H1 (cell line): ENCODE measurements around the gene PITPNC1. TPM values are rescaled to one million over a fixed set of nuclear protein-coding genes. Genes with fewer than 3 reads are reported as not detected.

Experiments used
- CTCF ChIA-PET: fragments of 300-600 bp; sonication (Branson Sonifier 250); formaldehyde crosslinking; loops from one replicate; lab custom pipeline; 2021; ENCODE audit not compliant: partially characterized antibody; lab: Charles Lee
- POLR2A ChIA-PET: fragments of 300-600 bp; sonication (Branson Sonifier 250); formaldehyde crosslinking; loops from one replicate; lab custom pipeline; 2021; ENCODE audit warnings: inconsistent platforms; ENCODE audit not compliant: partially characterized antibody; lab: Charles Lee
- DNase-seq, 2 experiments: peaks; one replicate each; pipeline versions ENCODE4 v3.0.0 to v3.0.0-alpha.2; 2010 to 2022; ENCODE audit warnings: low spot score in 2 of 2, low read depth in 1 of 2, mixed read lengths in 1 of 2
- FAIRE-seq: peaks from 2 replicates; lab custom pipeline; 2011; peaks lifted over from hg19 to GRCh38; lab: Jason Lieb, UNC
- H2AFZ ChIP-seq: 2 replicates; pipeline ENCODE4 v1.8.1; 2012; ENCODE audit warnings: low read length, inconsistent platforms
- H2AK5ac ChIP-seq: 2 replicates; pipeline ENCODE4 v1.6.1; 2013; ENCODE audit warnings: low read depth, low read length
- H2BK120ac ChIP-seq: replicated peaks from 2 replicates; pipeline ENCODE3; 2013; ENCODE audit warnings: low read depth, low read length, inconsistent platforms
- H2BK12ac ChIP-seq: 2 replicates; pipeline ENCODE4 v1.6.1; 2013; ENCODE audit warnings: low read depth, low read length
- H2BK15ac ChIP-seq: 2 replicates; pipeline ENCODE4 v1.6.1; 2013; ENCODE audit warnings: low read length
- H2BK20ac ChIP-seq: 2 replicates; pipeline ENCODE4 v1.6.1; 2013; ENCODE audit warnings: low read length
- H2BK5ac ChIP-seq: 2 replicates; pipeline ENCODE4 v1.6.1; 2013; ENCODE audit warnings: low read depth, low read length
- H3K14ac ChIP-seq: 2 replicates; pipeline ENCODE4 v1.6.1; 2013; ENCODE audit warnings: inconsistent platforms; ENCODE audit not compliant: insufficient read length
- H3K18ac ChIP-seq: 2 replicates; pipeline ENCODE4 v1.6.1; 2013; ENCODE audit warnings: low read length; ENCODE audit errors: extremely low read depth
- H3K23ac ChIP-seq: 2 replicates; pipeline ENCODE4 v1.6.1; 2013; ENCODE audit warnings: inconsistent platforms; ENCODE audit not compliant: insufficient read length
- H3K23me2 ChIP-seq: 2 replicates; pipeline ENCODE4 v1.6.1; 2013; ENCODE audit warnings: low read depth, low read length
- H3K27ac ChIP-seq: 2 replicates; pipeline ENCODE4 v1.6.1; 2011; ENCODE audit warnings: low read depth, low read length, inconsistent platforms
- H3K27me3 ChIP-seq, 4 experiments: replicated peaks in 1 of 4; 1 replicate in 1 of 4; 2 replicates in 3 of 4; pipeline versions ENCODE4 v1.6.1 to v1.8.1; 2011 to 2013; ENCODE audit warnings: low read length in 3 of 4, mild to moderate bottlenecking in 3 of 4, inconsistent platforms in 2 of 4, mixed read lengths in 2 of 4, moderate library complexity in 1 of 4; ENCODE audit not compliant: control insufficient read depth in 3 of 4, insufficient read depth in 3 of 4; ENCODE audit errors: extremely low read depth in 1 of 4
- H3K36me3 ChIP-seq, 4 experiments: 2 replicates each; pipeline versions ENCODE4 v1.6.1 to v1.8.1; 2011 to 2013; ENCODE audit warnings: mild to moderate bottlenecking in 4 of 4, low read length in 3 of 4, moderate library complexity in 2 of 4, control low read depth in 1 of 4, inconsistent platforms in 1 of 4; ENCODE audit not compliant: insufficient read depth in 4 of 4, control insufficient read depth in 2 of 4
- H3K4ac ChIP-seq: replicated peaks from 2 replicates; pipeline ENCODE3; 2013; ENCODE audit warnings: low read length, low read depth, mixed read lengths, inconsistent platforms; ENCODE audit not compliant: insufficient read length
- H3K4me1 ChIP-seq, 4 experiments: replicated peaks in 1 of 4; 1 replicate in 1 of 4; 2 replicates in 3 of 4; pipeline versions ENCODE4 v1.6.1 to v1.8.1; 2011 to 2013; ENCODE audit warnings: low read length in 3 of 4, inconsistent platforms in 2 of 4, mixed read lengths in 1 of 4; ENCODE audit not compliant: insufficient read depth in 4 of 4, control insufficient read depth in 3 of 4
- H3K4me2 ChIP-seq, 2 experiments: 2 replicates each; pipeline versions ENCODE4 v1.6.1 to v1.8.1; 2011 to 2013; ENCODE audit warnings: low read depth in 2 of 2, low read length in 2 of 2, control low read depth in 1 of 2, inconsistent platforms in 1 of 2, mild to moderate bottlenecking in 1 of 2; ENCODE audit not compliant: insufficient read depth in 1 of 2
- H3K4me3 ChIP-seq, 4 experiments: fragments of 200-600, 300-600 bp in 1 of 4; sonication (generic), shearing (Covaris generic), sonication (Bioruptor Twin) in 1 of 4; 2 replicates each; pipeline versions ENCODE4 v1.5.1 to v1.8.1; 2011 to 2016; ENCODE audit warnings: low read length in 4 of 4, low read depth in 3 of 4, control low read depth in 2 of 4, inconsistent platforms in 2 of 4, mild to moderate bottlenecking in 2 of 4, mixed read lengths in 1 of 4, moderate library complexity in 1 of 4; ENCODE audit not compliant: insufficient read depth in 2 of 4; ENCODE audit errors: extremely low read depth in 1 of 4
- H3K56ac ChIP-seq: replicated peaks from 2 replicates; pipeline ENCODE3; 2013; ENCODE audit warnings: low read depth, mild to moderate bottlenecking, mixed read lengths, low read length, inconsistent platforms; ENCODE audit not compliant: insufficient read length
- H3K79me1 ChIP-seq: 2 replicates; pipeline ENCODE4 v1.6.1; 2013; ENCODE audit warnings: low read depth, low read length, control low read depth
- H3K79me2 ChIP-seq, 2 experiments: 2 replicates each; pipeline versions ENCODE4 v1.6.1 to v1.8.1; 2012 to 2013; ENCODE audit warnings: low read length in 2 of 2, mild to moderate bottlenecking in 2 of 2, inconsistent platforms in 1 of 2; ENCODE audit not compliant: insufficient read depth in 2 of 2, control insufficient read depth in 1 of 2
- H3K9ac ChIP-seq, 4 experiments: replicated peaks in 1 of 4; 1 replicate in 1 of 4; 2 replicates in 3 of 4; pipeline versions ENCODE4 v1.6.1 to v1.8.1; 2011 to 2013; ENCODE audit warnings: low read depth in 3 of 4, low read length in 3 of 4, control low read depth in 2 of 4, mild to moderate bottlenecking in 2 of 4, moderate library complexity in 2 of 4, inconsistent platforms in 1 of 4; ENCODE audit errors: extremely low read depth in 1 of 4
- H3K9me3 ChIP-seq, 2 experiments: 2 replicates each; pipeline versions ENCODE4 v1.6.1 to v1.8.1; 2012 to 2013; ENCODE audit warnings: mild to moderate bottlenecking in 2 of 2, moderate library complexity in 2 of 2, control low read depth in 1 of 2, inconsistent platforms in 1 of 2, low read depth in 1 of 2, low read length in 1 of 2, mixed read lengths in 1 of 2; ENCODE audit not compliant: insufficient read depth in 2 of 2
- H4K20me1 ChIP-seq, 2 experiments: replicated peaks in 1 of 2; 2 replicates each; pipeline versions ENCODE3 to v1.8.1; 2011 to 2013; ENCODE audit warnings: inconsistent platforms in 2 of 2, low read length in 2 of 2, mild to moderate bottlenecking in 1 of 2; ENCODE audit not compliant: insufficient read depth in 2 of 2, control insufficient read depth in 1 of 2
- H4K5ac ChIP-seq: 2 replicates; pipeline ENCODE4 v1.6.1; 2013; ENCODE audit warnings: low read length, low read depth, mixed read lengths, inconsistent platforms; ENCODE audit not compliant: insufficient read length
- H4K8ac ChIP-seq: 2 replicates; pipeline ENCODE4 v1.8.0; 2013; ENCODE audit warnings: mild to moderate bottlenecking, moderate library complexity, low read length, inconsistent platforms; ENCODE audit not compliant: insufficient read depth; ENCODE audit errors: extremely low read depth
- H4K91ac ChIP-seq: replicated peaks from 2 replicates; pipeline ENCODE3; 2013; ENCODE audit warnings: low read length, mixed read lengths, inconsistent platforms; ENCODE audit not compliant: insufficient read length
- CEBPB ChIP-seq: IDR thresholded peaks from 2 replicates; pipeline ENCODE4 v1.6.1; 2012; ENCODE audit warnings: low read depth, low read length
- CTBP2 ChIP-seq: IDR thresholded peaks from 2 replicates; pipeline ENCODE4 v1.7.0; 2011; ENCODE audit warnings: borderline replicate concordance, mild to moderate bottlenecking, moderate library complexity, mixed read lengths, low read length; ENCODE audit not compliant: insufficient read depth, insufficient read length
- GABPA ChIP-seq: IDR thresholded peaks from 2 replicates; pipeline ENCODE4 v1.6.1; 2011; ENCODE audit warnings: mild to moderate bottlenecking, low read length, moderate library complexity, borderline replicate concordance; ENCODE audit not compliant: insufficient read depth
- JUND ChIP-seq: IDR thresholded peaks from 2 replicates; pipeline ENCODE4 v1.6.1; 2011; ENCODE audit warnings: mild to moderate bottlenecking, improper control_type of control experiment, low read length
- RAD21 ChIP-seq, 2 experiments: IDR thresholded peaks in 1 of 2; conservative IDR thresholded peaks in 1 of 2; 2 replicates each; pipeline ENCODE4 v1.6.1; 2011; ENCODE audit warnings: low read depth in 2 of 2, low read length in 2 of 2, improper control_type of control experiment in 1 of 2, inconsistent platforms in 1 of 2, mild to moderate bottlenecking in 1 of 2, moderate library complexity in 1 of 2
- SAP30 ChIP-seq: fragments of 300-600 bp; sonication (generic); IDR thresholded peaks from 2 replicates; pipeline ENCODE4 v1.7.1; 2012; ENCODE audit warnings: low read length, moderate library complexity, mild to moderate bottlenecking, inconsistent platforms; ENCODE audit not compliant: insufficient read depth, insufficient replicate concordance
- SIX5 ChIP-seq: IDR thresholded peaks from 2 replicates; pipeline ENCODE4 v1.6.1; 2011; ENCODE audit warnings: mild to moderate bottlenecking, low read depth, low read length
- WGBS, 2 experiments: shearing (Covaris generic) in 1 of 2; methylation state at CpG; one replicate each; pipeline versions ENCODE4 v1.1.6 to v1.1.7; 2013 to 2015; ENCODE audit warnings: low lambda C conversion rate in 2 of 2, mixed read lengths in 2 of 2, inconsistent platforms in 1 of 2, low coverage in 1 of 2, missing lambda C conversion rate in 1 of 2; ENCODE audit not compliant: insufficient replicate concordance in 2 of 2, insufficient coverage in 1 of 2, insufficient read length in 1 of 2; ENCODE audit errors: extremely low coverage in 1 of 2, missing lambda C conversion rate in 1 of 2; 5-methylcytosine and 5-hydroxymethylcytosine counted together
- polyA plus RNA-seq, 7 experiments: library from polyadenylated mRNA; depleted of rRNA in 3 of 7; stranded (reverse) in 5 of 7; unstranded in 2 of 7; fragments of >200 nt in 5 of 7; fragments of 200-250 nt in 2 of 7; gene quantifications; 1 replicate in 5 of 7; 2 replicates in 1 of 7; 4 replicates in 1 of 7; pipeline versions ENCODE4 v1.2.1 to v1.2.3, GENCODE V29; 2011 to 2013; ENCODE audit warnings: missing spikeins in 2 of 7, mixed read lengths in 2 of 7
- total RNA-seq: library from RNA; stranded (reverse); fragmentation: NEBNext Ultra II Directional; extraction: Animal tissue kit (Norgen Biotek cat#: 25700); gene quantifications from 2 replicates; pipeline ENCODE4 v1.2.1, GENCODE V29; 2021
- TF ChIP-seq, protein P1 (sequence below), 3 experiments: IDR thresholded peaks; 1 replicate in 2 of 3; 2 replicates in 1 of 3; pipeline versions ENCODE4 v1.5.1 to v1.6.1; 2011; ENCODE audit warnings: low read length in 3 of 3, mild to moderate bottlenecking in 3 of 3, inconsistent platforms in 2 of 3, low read depth in 1 of 3, moderate library complexity in 1 of 3; ENCODE audit not compliant: insufficient read depth in 1 of 3; ENCODE audit errors: control extremely low read depth in 1 of 3

The PITPNC1 gene
- total and polyA plus RNA-seq, 2 of the 8 experiments (the other 6 are each of a cell fraction or from before 2014, with no cell fraction given) = 17.6 to 54.7 TPM

DNA sequence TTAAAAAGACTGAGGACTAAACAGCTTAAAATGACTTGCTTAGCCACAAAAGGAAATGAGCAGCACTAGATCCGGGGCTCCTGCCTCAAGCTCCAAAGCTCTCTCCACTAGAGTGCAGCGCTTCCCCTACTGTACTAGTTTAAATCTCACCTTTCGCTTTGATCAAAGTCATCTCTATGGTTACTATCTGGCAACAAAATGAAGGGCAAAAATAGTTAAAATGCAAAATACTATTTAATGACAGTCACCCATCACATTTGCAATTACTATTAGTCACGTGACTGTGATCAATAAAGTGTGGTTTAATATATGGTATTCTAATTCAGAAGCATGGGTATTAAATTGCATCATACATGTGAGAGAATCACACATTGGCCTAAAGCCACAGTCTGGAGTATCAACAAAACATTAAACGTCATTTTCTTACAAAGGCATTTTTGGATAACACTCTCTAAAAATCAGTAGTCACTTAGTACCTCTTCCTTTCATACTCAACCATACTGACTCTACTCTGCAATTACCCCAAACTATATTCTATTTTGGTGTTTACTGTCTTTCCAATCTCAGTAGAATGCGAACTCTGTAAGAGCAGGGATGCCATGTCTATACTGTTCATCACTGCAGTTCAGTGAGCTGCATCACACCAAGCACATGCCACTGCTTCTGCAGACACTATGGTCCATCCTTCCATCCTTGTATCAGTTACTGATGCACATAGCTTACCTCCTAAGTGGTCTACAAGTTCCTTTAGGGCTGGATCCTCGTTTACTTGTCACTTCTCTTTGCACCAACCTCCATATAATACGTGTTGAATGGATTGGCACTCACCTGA lies 16.9 kb upstream of the PITPNC1 start:
- Histone ChIP-seq H3K27ac (no peak overlapping the region), H3K27me3 (no peaks in the 10 kb centered on the region), H3K4me2 (no peak overlapping the region), H3K23me2 (no peaks in the 10 kb centered on the region), H3K56ac (no peak overlapping the region), H2AFZ (no peak overlapping the region), H3K79me1 (no peaks in the 10 kb centered on the region; the same call in 1 of the 2 replicates), H2BK15ac (no peak overlapping the region), H3K79me2 (peaks cover 29 to 83% of the 10 kb centered on the region in 2 experiments), H4K5ac (no peak overlapping the region), H3K4ac (no peak overlapping the region), H4K20me1 (peaks cover 1 to 4% of the 10 kb centered on the region in 2 experiments), H3K36me3 (peaks cover 2 to 30% (median 11%) of the 10 kb centered on the region in 4 experiments; a peak in 6 of 8 replicates), H3K18ac (no peak overlapping the region), H4K8ac (no peak overlapping the region), H3K9ac (no peak overlapping the region; a peak in 1 of 7 replicates), H2BK12ac (no peak overlapping the region), H3K9me3 (no peaks in the 10 kb centered on the region), H2BK20ac (no peak overlapping the region), H3K23ac (no peak overlapping the region), H4K91ac (no peak overlapping the region), H3K14ac (no peak overlapping the region), H3K4me1 (peaks cover 0 to 4% (median 1%) of the 10 kb centered on the region in 4 experiments; a peak in 3 of 7 replicates), H2AK5ac (no peak overlapping the region), H2BK5ac (no peak overlapping the region), H2BK120ac (no peak overlapping the region), H3K4me3 (no peak overlapping the region)
- 82% methylated on average over 8 of the region's 8 CpGs; no CpG with 5 or more reads in 1 of the 2 experiments for WGBS, 2 experiments
- CTCF ChIA-PET = interaction anchor here (0.6 to 3.3 kb wide), 8 partner anchors 11 to 357 kb away, joined by 3 to 17 read pairs (median 4); partner anchors contain the start of gene NOL11
- no peak for FAIRE-seq
- POLR2A ChIA-PET = interaction anchor here (1.2 kb wide), 2 partner anchors 21 to 25 kb away, joined by 4 read pairs; no protein-coding TSS in a partner anchor
- no peak for DNase-seq
- peak; percentile 28 to 36; a peak in 3 of 4 replicates for TF ChIP-seq RAD21 (IDR thresholded peaks at IDR 0.05 in 1 of 2, conservative IDR thresholded peaks at IDR 0.05 in 1 of 2; ENCODE audit: low read depth in 2 of 2, low read length in 2 of 2)
- TF ChIP-seq GABPA = no peak
- TF ChIP-seq CEBPB = peak; percentile 12; the same call in 1 of the 2 replicates
- TF ChIP-seq, protein P1, sequence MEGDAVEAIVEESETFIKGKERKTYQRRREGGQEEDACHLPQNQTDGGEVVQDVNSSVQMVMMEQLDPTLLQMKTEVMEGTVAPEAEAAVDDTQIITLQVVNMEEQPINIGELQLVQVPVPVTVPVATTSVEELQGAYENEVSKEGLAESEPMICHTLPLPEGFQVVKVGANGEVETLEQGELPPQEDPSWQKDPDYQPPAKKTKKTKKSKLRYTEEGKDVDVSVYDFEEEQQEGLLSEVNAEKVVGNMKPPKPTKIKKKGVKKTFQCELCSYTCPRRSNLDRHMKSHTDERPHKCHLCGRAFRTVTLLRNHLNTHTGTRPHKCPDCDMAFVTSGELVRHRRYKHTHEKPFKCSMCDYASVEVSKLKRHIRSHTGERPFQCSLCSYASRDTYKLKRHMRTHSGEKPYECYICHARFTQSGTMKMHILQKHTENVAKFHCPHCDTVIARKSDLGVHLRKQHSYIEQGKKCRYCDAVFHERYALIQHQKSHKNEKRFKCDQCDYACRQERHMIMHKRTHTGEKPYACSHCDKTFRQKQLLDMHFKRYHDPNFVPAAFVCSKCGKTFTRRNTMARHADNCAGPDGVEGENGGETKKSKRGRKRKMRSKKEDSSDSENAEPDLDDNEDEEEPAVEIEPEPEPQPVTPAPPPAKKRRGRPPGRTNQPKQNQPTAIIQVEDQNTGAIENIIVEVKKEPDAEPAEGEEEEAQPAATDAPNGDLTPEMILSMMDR (IDR thresholded peaks at IDR 0.05; ENCODE audit: control extremely low read depth in 1 of 3, insufficient read depth in 1 of 3, low read depth in 1 of 3, low read length in 3 of 3) = peak; percentile 38 to 50 (median 38)
- no peak for TF ChIP-seq SIX5
- TF ChIP-seq JUND = no peak
- TF ChIP-seq SAP30 = no peak
- no peak for TF ChIP-seq CTBP2
